ENCODE results near the gene PLXNA4.

GRCh38 chr7:132145063-132145462 is 431.2 kb downstream of the PLXNA4 start:
- no peak for TF ChIP-seq POLR2A (IDR thresholded peaks at IDR 0.05)
- no peak for TF ChIP-seq CTCF (IDR thresholded peaks at IDR 0.05 in 4 of 5, conservative IDR thresholded peaks at IDR 0.05 in 1 of 5)
